GM11168 (cell line): ENCODE results near the gene TNFRSF8.

Source experiments
- in situ Hi-C: fragments of 300-500 bp; cut with MboI; formaldehyde crosslinking; loops from one replicate; pipeline ENCODE4 v1.12.0; 2022; ENCODE audit warnings: low sequenced_read_pairs; ENCODE audit not compliant: unreplicated experiment

Gene TNFRSF8

GRCh38 chr1:12132078-12132477, 69.0 kb downstream of the TNFRSF8 start:
- in situ Hi-C loops: no loop called here

GRCh38 chr1:12134716-12135115, 71.6 kb downstream of the TNFRSF8 start:
- in situ Hi-C loops: no loop called here

- in situ Hi-C loops: no loop called here
These were observed 72.5 kb downstream of the TNFRSF8 start for GRCh38 chr1:12135612-12136011.

- in situ Hi-C loops: no loop called here
These were observed 74.0 kb downstream of the TNFRSF8 start for GRCh38 chr1:12136916-12137610.

GRCh38 chr1:12138196-12139168, 75.4 kb downstream of the TNFRSF8 start:
- in situ Hi-C loops: no loop called here

- in situ Hi-C loops: no loop called here
These were observed 76.9 kb downstream of the TNFRSF8 start for GRCh38 chr1:12140016-12140415.

- in situ Hi-C loops: no loop called here
These were observed 77.5 kb downstream of the TNFRSF8 start for GRCh38 chr1:12140515-12141162.

GRCh38 chr1:12141163-12141850, 78.2 kb downstream of the TNFRSF8 start:
- in situ Hi-C loops: no loop called here

GRCh38 chr1:12142141-12142823, 79.2 kb downstream of the TNFRSF8 start:
- in situ Hi-C loops: no loop called here

- in situ Hi-C loops: no loop called here
These were observed 80.0 kb downstream of the TNFRSF8 start for GRCh38 chr1:12142891-12143630.

- in situ Hi-C loops: no loop called here
These were observed 80.6 kb downstream of the TNFRSF8 start for GRCh38 chr1:12143631-12144155.

GRCh38 chr1:12144236-12144635, 81.1 kb downstream of the TNFRSF8 start:
- in situ Hi-C loops: no loop called here

GRCh38 chr1:12144969-12145368, 81.9 kb downstream of the TNFRSF8 start:
- in situ Hi-C loops: no loop called here

GRCh38 chr1:12145616-12146342, 82.7 kb downstream of the TNFRSF8 start:
- in situ Hi-C loops: no loop called here

GRCh38 chr1:12146343-12147112, 83.4 kb downstream of the TNFRSF8 start:
- in situ Hi-C loops: no loop called here

GRCh38 chr1:12147201-12147701, 84.1 kb downstream of the TNFRSF8 start:
- in situ Hi-C loops: no loop called here
